ENCODE measurements around the gene CTSH. TPM values are rescaled to one million over a fixed set of nuclear protein-coding genes. Genes with fewer than 3 reads are reported as not detected.

The CTSH gene
- total RNA-seq, 1 donor from 2014 or later, result 75.8 TPM

- DNase-seq (ENCODE audit: low read depth) (no peak), FAIRE-seq (no peak)
- Histone ChIP-seq H3K27me3 (ENCODE audit: control insufficient read depth, insufficient read depth, low read length) (no peaks in the 10 kb centered on the region), H3K36me3 (ENCODE audit: control insufficient read depth, insufficient read depth, low read length) (no peaks in the 10 kb centered on the region), H3K4me3 (ENCODE audit: low read depth, low read length) (no peak overlapping the region)
- no peak for TF ChIP-seq CTCF (IDR thresholded peaks at IDR 0.05; ENCODE audit: insufficient read depth, low read length, severe bottlenecking)
Measured at GRCh38 chr15:78959360-78959759, 14.5 kb upstream of the CTSH start.

- TF ChIP-seq CTCF (IDR thresholded peaks at IDR 0.05; ENCODE audit: insufficient read depth, low read length, severe bottlenecking), result no peak
- Histone ChIP-seq H3K27me3 (ENCODE audit: control insufficient read depth, insufficient read depth, low read length) (no peaks in the 10 kb centered on the region), H3K4me3 (ENCODE audit: low read depth, low read length) (no peak overlapping the region), H3K36me3 (ENCODE audit: control insufficient read depth, insufficient read depth, low read length) (no peaks in the 10 kb centered on the region)
- no peak for FAIRE-seq
- DNase-seq (ENCODE audit: low read depth), result no peak
Measured at GRCh38 chr15:78957416-78958093, 12.7 kb upstream of the CTSH start.

- TF ChIP-seq CTCF (IDR thresholded peaks at IDR 0.05; ENCODE audit: insufficient read depth, low read length, severe bottlenecking), result no peak
- no peak for FAIRE-seq
Measured at GRCh38 chr15:78956937-78957336, 12.1 kb upstream of the CTSH start.

GRCh38 chr15:78955355-78955754 is 10.5 kb upstream of the CTSH start:
- H3K36me3 ChIP-seq (ENCODE audit: control insufficient read depth, insufficient read depth, low read length), result no peaks in the 10 kb centered on the region
- H3K27me3 ChIP-seq (ENCODE audit: control insufficient read depth, insufficient read depth, low read length), result no peaks in the 10 kb centered on the region
- FAIRE-seq (no peak), DNase-seq (ENCODE audit: low read depth) (no peak)
- TF ChIP-seq CTCF (IDR thresholded peaks at IDR 0.05; ENCODE audit: insufficient read depth, low read length, severe bottlenecking), result no peak
- no peak overlapping the region for H3K4me3 ChIP-seq (ENCODE audit: low read depth, low read length)

More at GRCh38 chr15:78956937-78957336, 12.1 kb upstream of the CTSH start:
- H3K4me3 ChIP-seq (ENCODE audit: low read depth, low read length), result no peak overlapping the region
- DNase-seq (ENCODE audit: low read depth), result no peak
- H3K27me3 ChIP-seq (ENCODE audit: control insufficient read depth, insufficient read depth, low read length), result no peaks in the 10 kb centered on the region
- H3K36me3 ChIP-seq (ENCODE audit: control insufficient read depth, insufficient read depth, low read length), result no peaks in the 10 kb centered on the region

GRCh38 chr15:78951841-78952238 is 7.0 kb upstream of the CTSH start:
- Histone ChIP-seq H3K36me3 (ENCODE audit: control insufficient read depth, insufficient read depth, low read length) (no peaks in the 10 kb centered on the region), H3K4me3 (ENCODE audit: low read depth, low read length) (no peak overlapping the region), H3K27me3 (ENCODE audit: control insufficient read depth, insufficient read depth, low read length) (no peaks in the 10 kb centered on the region)
- TF ChIP-seq CTCF (IDR thresholded peaks at IDR 0.05; ENCODE audit: insufficient read depth, low read length, severe bottlenecking), result no peak
- FAIRE-seq, result no peak
- peak; percentile 96 for DNase-seq (ENCODE audit: low read depth)

Measured in bronchial epithelial cell (primary cell).